H1 (cell line): Measurements from ENCODE around the gene ASCC1. TPM values are rescaled to one million over a fixed set of nuclear protein-coding genes. Genes with fewer than 3 reads are reported as not detected.

Source experiments
- SRF ChIP-seq: IDR thresholded peaks from 2 replicates; pipeline ENCODE4 v1.6.1; 2011; ENCODE audit warnings: mild to moderate bottlenecking, low read depth, low read length, moderate library complexity
- polyA plus RNA-seq, 7 experiments: library from polyadenylated mRNA; depleted of rRNA in 3 of 7; stranded (reverse) in 5 of 7; unstranded in 2 of 7; fragments of >200 nt in 5 of 7; fragments of 200-250 nt in 2 of 7; gene quantifications; 1 replicate in 5 of 7; 2 replicates in 1 of 7; 4 replicates in 1 of 7; pipeline versions ENCODE4 v1.2.1 to v1.2.3, GENCODE V29; 2011 to 2013; ENCODE audit warnings: missing spikeins in 2 of 7, mixed read lengths in 2 of 7
- total RNA-seq: library from RNA; stranded (reverse); fragmentation: NEBNext Ultra II Directional; extraction: Animal tissue kit (Norgen Biotek cat#: 25700); gene quantifications from 2 replicates; pipeline ENCODE4 v1.2.1, GENCODE V29; 2021

ASCC1 gene
- total and polyA plus RNA-seq, 2 of the 8 experiments (the other 6 are each of a cell fraction or from before 2014, with no cell fraction given): 25.6 to 35.8 TPM

GRCh38 chr10:72058347-72058898 lies 157.7 kb downstream of the ASCC1 start (continued):
- no peak for TF ChIP-seq SRF
